H9 (cell line): ENCODE data around the gene ZFYVE28. TPM values are rescaled to one million over a fixed set of nuclear protein-coding genes. Genes with fewer than 3 reads are reported as not detected.

Experiments
- DNase-seq: peaks from one replicate; pipeline ENCODE4 v3.0.0-alpha.2; 2017
- H2AFZ ChIP-seq: one replicate; pipeline ENCODE4 v1.6.1; 2013; ENCODE audit warnings: mild to moderate bottlenecking, low read length, control low read depth, moderate library complexity
- H2AK5ac ChIP-seq: 2 replicates; pipeline ENCODE4 v1.6.1; 2013; ENCODE audit warnings: low read length, control low read depth, mixed read lengths; ENCODE audit not compliant: insufficient read length
- H2BK120ac ChIP-seq: one replicate; pipeline ENCODE4 v1.6.1; 2013; ENCODE audit warnings: low read depth, mild to moderate bottlenecking, low read length, control low read depth, inconsistent platforms; ENCODE audit not compliant: poor library complexity, severe bottlenecking
- H2BK12ac ChIP-seq: 2 replicates; pipeline ENCODE4 v1.6.1; 2013; ENCODE audit warnings: low read length, control low read depth, mixed read lengths, low read depth; ENCODE audit not compliant: insufficient read length
- H2BK15ac ChIP-seq: 2 replicates; pipeline ENCODE4 v1.6.1; 2013; ENCODE audit warnings: low read depth, low read length, control low read depth
- H2BK20ac ChIP-seq: one replicate; pipeline ENCODE4 v1.6.1; 2013; ENCODE audit warnings: low read depth, mild to moderate bottlenecking, low read length, control low read depth, inconsistent platforms; ENCODE audit not compliant: poor library complexity, severe bottlenecking
- H2BK5ac ChIP-seq: 2 replicates; pipeline ENCODE4 v1.6.1; 2013; ENCODE audit warnings: low read length, control low read depth, mixed read lengths; ENCODE audit not compliant: insufficient read length
- H3K14ac ChIP-seq: 2 replicates; pipeline ENCODE4 v1.6.1; 2013; ENCODE audit warnings: low read length, control low read depth; ENCODE audit not compliant: insufficient read depth
- H3K18ac ChIP-seq: 2 replicates; pipeline ENCODE4 v1.6.1; 2013; ENCODE audit warnings: low read depth, mild to moderate bottlenecking, mixed read lengths, low read length, control low read depth; ENCODE audit not compliant: insufficient read length
- H3K23ac ChIP-seq: 2 replicates; pipeline ENCODE4 v1.6.1; 2013; ENCODE audit warnings: low read length, control low read depth, mixed read lengths, low read depth; ENCODE audit not compliant: insufficient read length
- H3K23me2 ChIP-seq: 2 replicates; pipeline ENCODE4 v1.6.1; 2013; ENCODE audit warnings: low read depth, mild to moderate bottlenecking, mixed read lengths, low read length, control low read depth; ENCODE audit not compliant: insufficient read length, poor library complexity, severe bottlenecking
- H3K27ac ChIP-seq: 2 replicates; pipeline ENCODE4 v1.5.1; 2013; ENCODE audit warnings: low read length, control low read depth, mixed read lengths, low read depth; ENCODE audit not compliant: insufficient read length
- H3K27me3 ChIP-seq: 2 replicates; pipeline ENCODE4 v1.6.1; 2013; ENCODE audit warnings: low read length, control low read depth, inconsistent platforms; ENCODE audit not compliant: insufficient read depth
- H3K4ac ChIP-seq: 2 replicates; pipeline ENCODE4 v1.6.1; 2013; ENCODE audit warnings: low read depth, mild to moderate bottlenecking, control low read depth, inconsistent platforms, low read length, moderate library complexity
- H3K4me1 ChIP-seq: 2 replicates; pipeline ENCODE4 v1.6.1; 2013; ENCODE audit warnings: low read length, control low read depth, inconsistent platforms; ENCODE audit not compliant: insufficient read depth
- H3K4me2 ChIP-seq: 2 replicates; pipeline ENCODE4 v1.6.1; 2013; ENCODE audit warnings: low read length, control low read depth, mixed read lengths; ENCODE audit not compliant: insufficient read length, insufficient read depth
- H3K56ac ChIP-seq: 2 replicates; pipeline ENCODE4 v1.6.1; 2013; ENCODE audit warnings: low read depth, mild to moderate bottlenecking, mixed read lengths, low read length, control low read depth; ENCODE audit not compliant: insufficient read length
- H3K79me1 ChIP-seq: 2 replicates; pipeline ENCODE4 v1.6.1; 2013; ENCODE audit warnings: low read depth, mild to moderate bottlenecking, moderate library complexity, low read length, control low read depth, inconsistent platforms; ENCODE audit not compliant: insufficient read depth, poor library complexity, severe bottlenecking
- H3K79me2 ChIP-seq: 2 replicates; pipeline ENCODE4 v1.6.1; 2013; ENCODE audit warnings: low read length, control low read depth, inconsistent platforms; ENCODE audit not compliant: insufficient read depth
- H3K9ac ChIP-seq: 2 replicates; pipeline ENCODE4 v1.6.1; 2013; ENCODE audit warnings: low read length, control low read depth, mixed read lengths; ENCODE audit not compliant: insufficient read length; ENCODE audit errors: extremely low read depth
- H3K9me3 ChIP-seq: one replicate; pipeline ENCODE4 v1.6.1; 2013; ENCODE audit warnings: low read depth, low read length, inconsistent platforms; ENCODE audit not compliant: control insufficient read depth
- H3T11ph ChIP-seq: one replicate; pipeline ENCODE4 v1.6.1; 2013; ENCODE audit warnings: mild to moderate bottlenecking, low read length, control low read depth, inconsistent platforms
- H4K20me1 ChIP-seq: one replicate; pipeline ENCODE4 v1.6.1; 2013; ENCODE audit not compliant: control insufficient read depth, insufficient read length, insufficient read depth
- H4K5ac ChIP-seq: 2 replicates; pipeline ENCODE4 v1.6.1; 2013; ENCODE audit warnings: low read depth, mild to moderate bottlenecking, mixed read lengths, low read length, control low read depth; ENCODE audit not compliant: insufficient read length
- H4K8ac ChIP-seq: replicated peaks from 2 replicates; pipeline ENCODE4 v1.6.1; 2013; ENCODE audit warnings: low read length, control low read depth, mixed read lengths, low read depth; ENCODE audit not compliant: insufficient read length
- H4K91ac ChIP-seq: 2 replicates; pipeline ENCODE4 v1.6.1; 2013; ENCODE audit warnings: low read depth, mild to moderate bottlenecking, moderate library complexity, mixed read lengths, low read length, control low read depth; ENCODE audit not compliant: insufficient read length
- H3K27ac Mint-ChIP-seq, 3 experiments: 2 replicates in 2 of 3; 3 replicates in 1 of 3; pipeline ENCODE4 v1.8.0; 2020 to 2021; ENCODE audit warnings: mixed read lengths in 3 of 3, mild to moderate bottlenecking in 1 of 3, moderate library complexity in 1 of 3
- H3K27me3 Mint-ChIP-seq: 2 replicates; pipeline ENCODE4 v1.8.0; 2021; ENCODE audit warnings: low read depth, mild to moderate bottlenecking, moderate library complexity, mixed read lengths
- H3K36me3 Mint-ChIP-seq, 3 experiments: 2 replicates in 2 of 3; 3 replicates in 1 of 3; pipeline ENCODE4 v1.8.0; 2020 to 2021; ENCODE audit warnings: low read depth in 3 of 3, mixed read lengths in 3 of 3; ENCODE audit not compliant: insufficient read depth in 1 of 3
- H3K4me1 Mint-ChIP-seq, 2 experiments: 2 replicates each; pipeline ENCODE4 v1.8.0; 2020; ENCODE audit warnings: mixed read lengths in 2 of 2
- H3K4me3 Mint-ChIP-seq, 2 experiments: 2 replicates in 1 of 2; 3 replicates in 1 of 2; pipeline ENCODE4 v1.8.0; 2020 to 2021; ENCODE audit warnings: mild to moderate bottlenecking in 2 of 2, mixed read lengths in 2 of 2, moderate library complexity in 1 of 2
- H3K9me3 Mint-ChIP-seq, 2 experiments: 2 replicates in 1 of 2; 3 replicates in 1 of 2; pipeline ENCODE4 v1.8.0; 2020; ENCODE audit warnings: mild to moderate bottlenecking in 2 of 2, mixed read lengths in 2 of 2, moderate library complexity in 1 of 2
- CTCF ChIP-seq: fragments of 200-600 bp; sonication (generic); conservative IDR thresholded peaks from 3 replicates; pipeline ENCODE4 v1.8.0; 2021; ENCODE audit warnings: antibody characterized with exemption, mild to moderate bottlenecking
- WGBS: extraction: QIAGEN DNeasy Blood & Tissue Kit; methylation state at CpG from one replicate; pipeline ENCODE4 v1.1.7; 2013; ENCODE audit warnings: missing lambda C conversion rate, low lambda C conversion rate, mixed read lengths; ENCODE audit not compliant: insufficient read length; ENCODE audit errors: extremely low coverage; 5-methylcytosine and 5-hydroxymethylcytosine counted together
- total RNA-seq: library from RNA; stranded (reverse); gene quantifications from 2 replicates; pipeline ENCODE4 v1.2.1, GENCODE V29; 2021

The ZFYVE28 gene
- total RNA-seq, 1 experiment from 2014 or later = 0.98 TPM

- no CpG with 5 or more reads among the region's 21 CpGs for WGBS
- Histone ChIP-seq H3K4me2 (no peak overlapping the region), H3K14ac (no peak overlapping the region), H3K18ac (no peak overlapping the region), H3K27me3 (no peaks in the 10 kb centered on the region), H4K5ac (no peak overlapping the region), H2BK20ac (no peak overlapping the region), H3K56ac (no peak overlapping the region), H2AK5ac (no peak overlapping the region), H3K9me3 (no peaks in the 10 kb centered on the region), H3K27ac (no peak overlapping the region), H2BK15ac (no peak overlapping the region), H2AFZ (no peak overlapping the region), H3K79me1 (no peaks in the 10 kb centered on the region), H3K23ac (no peak overlapping the region), H3K79me2 (no peaks in the 10 kb centered on the region), H2BK5ac (no peak overlapping the region), H2BK120ac (no peak overlapping the region), H4K20me1 (no peaks in the 10 kb centered on the region), H3K23me2 (no peaks in the 10 kb centered on the region), H3K4ac (no peak overlapping the region), H3T11ph (no peak overlapping the region), H4K91ac (no peak overlapping the region), H2BK12ac (no peak overlapping the region), H3K4me1 (no peaks in the 10 kb centered on the region), H4K8ac (no peak overlapping the region), H3K9ac (no peak overlapping the region)
- Mint-ChIP-seq H3K9me3 (peaks cover 13 to 17% of the 10 kb centered on the region in 2 experiments), H3K27ac (no peak overlapping the region), H3K27me3 (peaks cover 5% of the 10 kb centered on the region), H3K4me3 (no peak overlapping the region), H3K4me1 (peaks cover 0 to 7% of the 10 kb centered on the region in 2 experiments; a peak in 2 of 4 replicates), H3K36me3 (peaks cover 7 to 14% (median 9%) of the 10 kb centered on the region in 3 experiments)
- no peak for DNase-seq
- TF ChIP-seq CTCF = no peak
Measured at GRCh38 chr4:2248044-2248780, 170.2 kb downstream of the ZFYVE28 start.
